ENCODE data around the gene ZNRD2.

Gene ZNRD2

DNA sequence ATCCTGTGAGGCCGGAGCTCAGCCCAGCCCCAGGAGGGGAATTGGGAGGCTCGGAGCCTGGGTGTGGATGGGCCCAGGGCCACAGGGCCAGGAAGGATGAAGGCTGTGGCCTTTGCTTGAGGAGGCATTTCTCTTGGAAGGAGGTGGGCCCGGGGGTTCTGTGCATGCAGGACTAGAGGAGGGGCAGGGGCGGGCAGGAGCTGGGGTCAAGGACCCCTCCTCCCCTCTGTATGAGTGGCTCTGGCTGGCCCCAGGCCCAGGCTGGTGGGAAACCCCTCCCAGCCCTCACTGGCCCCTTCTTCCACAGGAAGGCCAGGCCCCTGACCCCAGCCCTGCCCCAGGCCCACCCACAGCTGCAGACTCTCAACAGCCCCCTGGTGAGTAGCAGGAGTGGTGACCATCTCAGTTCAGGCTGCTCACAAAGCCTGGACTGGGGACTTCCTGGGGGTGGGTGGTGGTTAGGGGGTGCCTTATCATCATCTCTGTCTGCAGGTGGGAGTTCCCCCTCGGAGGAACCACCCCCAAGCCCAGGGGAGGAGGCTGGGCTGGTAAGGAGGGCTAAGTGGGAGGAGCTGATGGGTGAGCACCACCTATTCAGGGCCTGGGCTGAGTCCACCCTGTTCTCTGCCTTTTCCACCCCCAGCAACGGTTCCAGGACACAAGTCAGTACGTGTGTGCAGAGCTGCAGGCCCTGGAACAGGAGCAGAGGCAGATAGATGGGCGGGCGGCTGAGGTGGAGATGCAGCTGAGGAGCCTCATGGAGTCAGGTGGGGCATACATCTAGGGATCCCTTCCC, 19.4 kb downstream of the ZNRD2 start:
- DNase-seq, result no peak

DNA sequence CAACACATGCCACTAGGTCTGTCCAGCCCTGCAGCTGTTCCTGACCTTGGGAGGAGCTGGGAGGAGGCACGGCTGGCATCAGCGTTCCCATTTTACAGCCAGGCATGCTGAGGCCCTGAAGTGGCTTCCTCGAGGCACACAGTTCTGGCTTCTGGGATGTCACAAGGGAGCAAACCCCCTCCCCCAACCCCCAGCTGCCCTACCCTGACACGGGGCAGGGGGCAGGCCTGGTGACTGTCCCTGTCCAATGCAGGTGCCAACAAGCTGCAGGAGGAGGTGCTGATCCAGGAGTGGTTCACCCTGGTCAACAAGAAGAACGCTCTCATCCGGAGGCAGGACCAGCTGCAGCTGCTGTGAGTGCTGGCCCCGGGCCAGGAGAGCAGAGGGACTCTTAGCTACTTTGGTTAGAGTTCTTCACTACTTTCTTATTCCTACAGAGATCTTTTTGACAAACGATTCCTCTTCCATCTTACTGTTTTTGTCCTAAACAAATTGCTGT, 20.0 kb downstream of the ZNRD2 start:
- DNase-seq, result no peak

DNA sequence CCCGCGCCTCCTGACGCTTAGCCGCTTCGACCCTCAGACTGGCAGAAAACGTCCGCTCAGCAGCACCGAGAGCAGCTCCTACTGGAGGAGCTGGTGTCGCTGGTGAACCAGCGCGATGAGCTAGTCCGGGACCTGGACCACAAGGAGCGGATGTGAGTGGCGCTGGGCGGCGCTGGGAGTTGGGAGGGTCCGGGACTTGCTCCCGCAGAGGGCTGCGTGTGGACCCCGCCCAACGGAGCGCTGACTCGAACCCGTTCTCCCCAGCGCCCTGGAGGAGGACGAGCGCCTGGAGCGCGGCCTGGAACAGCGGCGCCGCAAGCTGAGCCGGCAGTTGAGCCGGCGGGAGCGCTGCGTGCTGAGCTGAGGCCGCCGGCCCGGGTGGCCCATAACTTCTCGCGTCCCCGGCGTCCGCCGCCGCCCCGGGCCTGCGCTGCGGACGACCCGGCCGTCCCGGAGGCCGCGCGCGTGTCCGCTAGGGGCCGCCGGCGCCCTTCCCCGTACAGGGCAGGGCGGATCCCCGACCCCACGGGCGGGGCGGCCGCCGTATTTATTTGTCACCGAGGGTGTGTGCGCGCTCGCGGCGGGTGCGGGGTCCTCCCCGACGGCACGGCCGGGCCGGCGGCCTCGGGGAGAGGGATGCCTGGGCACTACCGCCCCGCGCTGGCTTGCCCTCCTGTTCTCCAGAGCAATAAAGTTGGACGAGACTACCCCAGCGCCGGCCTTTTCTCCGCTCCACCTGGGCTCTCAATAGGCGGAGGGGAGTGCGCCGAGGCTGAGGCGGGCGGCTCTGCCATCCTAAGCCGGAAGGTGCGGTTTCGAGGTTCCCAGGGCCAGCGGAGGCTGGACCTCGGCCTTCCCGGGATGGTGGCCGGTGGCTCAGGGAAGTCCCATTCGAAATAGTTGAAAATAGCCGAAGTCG, 21.9 kb downstream of the ZNRD2 start:
- DNase-seq, result no peak

DNA sequence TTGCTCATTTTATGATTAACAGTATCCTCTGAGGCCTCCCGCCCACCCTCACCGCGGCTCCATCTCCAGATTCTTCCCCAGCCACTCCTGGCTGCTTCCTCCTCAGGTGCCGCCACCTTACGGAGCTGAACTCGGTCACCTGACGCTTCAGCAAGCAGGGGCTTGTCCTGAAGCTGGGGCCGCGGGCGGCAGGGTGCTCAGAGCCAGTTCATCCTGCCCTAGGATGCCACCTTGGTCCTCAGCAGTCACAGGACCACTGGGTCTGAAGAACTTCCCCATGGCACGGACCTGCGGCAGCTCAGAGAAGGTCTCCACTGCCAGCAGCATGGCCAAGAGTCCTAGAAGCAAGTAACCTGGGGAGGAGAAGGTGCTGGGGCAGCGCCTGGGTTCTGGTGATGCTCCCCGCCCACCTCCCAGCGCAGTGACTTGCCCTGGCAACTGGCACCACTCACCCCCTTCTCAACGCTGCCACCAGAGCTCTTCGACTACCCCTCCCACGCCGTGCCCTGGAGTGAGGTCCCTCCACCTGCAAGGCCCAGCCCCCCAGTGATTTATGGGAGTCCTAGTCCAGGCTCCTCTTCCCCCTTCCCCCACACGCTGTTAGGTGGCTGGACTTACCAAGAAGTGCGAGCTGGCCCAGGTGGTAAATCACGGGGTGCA, 22.7 kb downstream of the ZNRD2 start:
- no peak for DNase-seq

DNA sequence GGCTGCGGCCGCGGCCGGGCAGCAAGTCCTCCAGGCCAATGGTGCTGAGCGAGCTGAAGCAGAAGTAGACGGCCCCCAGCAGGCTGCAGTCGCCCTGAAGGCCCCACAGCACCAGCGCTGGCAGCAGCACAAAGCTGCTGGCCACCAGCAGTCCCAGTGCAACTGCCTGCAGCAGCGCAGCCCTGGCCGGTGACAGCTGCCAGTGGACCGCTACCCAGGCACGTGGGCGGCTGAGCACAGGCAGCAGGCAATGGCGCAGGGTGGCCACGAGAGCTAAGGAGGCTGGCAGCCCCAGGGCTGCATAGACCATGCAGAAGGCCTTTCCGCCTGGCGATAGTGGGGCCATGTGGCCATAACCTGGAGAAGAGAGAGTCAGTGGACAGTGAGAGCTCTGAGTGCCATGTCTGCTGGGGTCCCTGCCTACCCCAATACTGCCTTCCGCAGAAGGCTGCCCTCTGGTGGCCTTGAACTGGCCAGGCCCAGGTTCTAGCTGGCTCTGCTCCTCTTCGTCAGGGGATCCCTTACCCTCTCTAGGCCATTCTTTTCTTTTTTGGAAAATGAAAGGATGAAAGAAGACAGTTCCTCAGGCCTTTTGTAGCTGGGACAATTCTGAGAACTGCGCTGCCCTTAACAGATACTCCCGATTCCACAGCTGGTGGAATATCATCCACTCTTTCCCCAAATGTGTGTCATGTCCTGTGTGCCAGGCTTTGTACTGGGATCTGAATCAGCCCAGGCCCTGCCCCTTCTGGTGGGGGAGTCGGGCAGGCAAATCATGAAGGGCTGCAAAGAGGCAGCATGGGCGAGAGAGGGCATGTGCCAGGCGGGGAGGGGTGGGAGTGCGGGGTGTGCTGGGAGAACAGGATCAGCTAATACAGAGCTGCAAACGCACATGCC, 23.5 kb downstream of the ZNRD2 start:
- DNase-seq, result no peak

DNA sequence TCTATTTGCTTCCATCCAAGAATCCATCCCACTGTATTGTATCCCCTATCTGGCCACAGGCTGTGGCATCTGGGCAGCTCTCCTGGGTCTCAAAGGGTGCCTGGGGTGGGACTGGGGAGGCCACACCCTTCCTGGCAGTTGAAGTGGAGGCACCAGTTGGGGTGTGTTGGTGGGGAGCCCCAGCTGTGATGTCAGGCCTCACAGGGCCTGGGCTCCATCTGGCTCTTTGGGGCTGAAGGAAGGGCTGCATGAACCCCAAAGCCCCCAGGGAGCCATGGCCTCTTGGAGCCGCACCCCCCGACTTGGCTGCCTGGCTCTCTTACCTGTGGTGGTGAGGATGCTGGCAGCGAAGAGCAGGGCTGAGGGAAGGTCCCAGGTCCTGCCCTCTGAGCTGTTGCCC, 24.9 kb downstream of the ZNRD2 start:
- no peak for DNase-seq

DNA sequence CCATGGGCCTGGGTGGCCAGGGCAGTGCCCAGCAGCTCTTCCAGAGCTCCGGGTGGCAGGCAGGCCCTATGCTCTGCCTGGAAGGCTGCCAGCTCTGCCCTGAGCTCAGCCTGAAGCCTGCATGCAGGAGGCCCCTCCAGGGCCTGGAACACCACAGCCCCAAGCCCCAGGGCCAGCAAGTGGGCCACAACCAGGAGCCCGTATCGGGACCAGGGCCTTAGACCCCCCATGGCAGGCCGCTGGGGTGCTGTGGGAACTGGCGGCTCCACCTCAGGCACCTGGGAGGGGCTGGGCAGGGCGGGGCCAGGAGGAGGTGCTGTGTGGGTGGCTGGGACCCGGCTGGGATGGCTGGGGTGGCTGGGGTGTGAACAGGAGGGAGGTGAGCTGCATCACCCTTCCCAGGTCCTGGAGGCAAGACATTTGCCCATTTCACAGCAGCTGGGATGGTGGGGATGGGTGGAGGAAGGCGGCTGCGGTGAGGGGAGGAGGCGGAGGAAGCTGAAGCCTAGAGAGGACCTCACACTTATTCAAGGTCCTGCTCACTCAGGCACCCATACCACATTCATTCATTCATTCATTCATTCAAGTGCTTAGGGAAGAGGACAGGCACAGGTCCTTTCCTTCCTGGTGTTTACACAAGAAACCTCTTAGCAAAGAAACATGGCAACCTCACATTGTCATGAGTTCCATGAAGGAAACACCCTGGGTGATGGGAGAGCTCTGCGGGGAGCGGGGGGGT, 25.4 kb downstream of the ZNRD2 start, which contains the start of gene KCNK7:
Gene KCNK7 (minus strand): TSS at position 258 of the 739 bp plus-strand sequence. CDS start 28 bp downstream, at position 230.
- DNase-seq, result no peak

DNA sequence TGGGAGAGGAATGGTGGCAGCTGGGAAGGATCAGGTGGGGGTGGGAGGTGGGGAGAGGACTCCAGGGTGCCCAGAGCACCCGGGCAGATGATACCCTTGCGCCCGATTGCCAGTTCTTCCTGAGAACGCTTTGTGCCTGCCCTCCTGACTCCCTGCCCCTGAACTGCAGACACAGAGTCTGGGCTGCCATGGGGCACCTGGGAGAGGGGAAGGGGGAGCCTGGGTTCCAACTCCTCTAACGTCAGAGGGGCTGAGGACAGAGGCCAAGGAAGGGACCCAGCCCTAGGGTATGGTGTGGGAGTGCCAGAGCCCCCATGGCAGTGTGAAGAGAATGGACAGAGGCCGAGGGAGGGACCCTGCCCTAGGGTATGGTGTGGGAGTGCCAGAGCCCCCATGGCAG, 26.2 kb downstream of the ZNRD2 start:
- DNase-seq, result no peak

DNA sequence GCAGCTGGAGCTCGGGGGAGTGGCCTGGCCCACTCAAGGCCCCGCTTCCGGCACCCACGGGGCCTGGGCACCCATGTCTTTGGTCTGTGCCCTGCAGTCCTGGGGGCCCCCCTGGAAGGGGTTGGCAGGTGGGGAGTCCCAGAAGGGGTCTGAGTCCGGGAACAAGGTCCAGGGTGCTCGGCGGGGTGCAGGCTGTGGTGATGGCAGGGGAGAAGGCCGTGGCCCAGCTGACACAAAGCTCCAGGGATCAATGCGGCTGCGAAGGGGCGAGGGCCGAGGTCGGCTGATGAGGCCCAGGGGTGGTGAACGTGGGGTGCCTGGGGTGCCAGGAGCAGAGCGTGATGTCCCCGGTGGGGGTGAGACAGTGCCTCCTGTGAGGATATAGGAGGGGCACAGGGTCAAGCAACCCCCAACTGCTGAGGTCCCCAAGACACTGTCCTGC, 28.0 kb downstream of the ZNRD2 start:
- no peak for DNase-seq

DNA sequence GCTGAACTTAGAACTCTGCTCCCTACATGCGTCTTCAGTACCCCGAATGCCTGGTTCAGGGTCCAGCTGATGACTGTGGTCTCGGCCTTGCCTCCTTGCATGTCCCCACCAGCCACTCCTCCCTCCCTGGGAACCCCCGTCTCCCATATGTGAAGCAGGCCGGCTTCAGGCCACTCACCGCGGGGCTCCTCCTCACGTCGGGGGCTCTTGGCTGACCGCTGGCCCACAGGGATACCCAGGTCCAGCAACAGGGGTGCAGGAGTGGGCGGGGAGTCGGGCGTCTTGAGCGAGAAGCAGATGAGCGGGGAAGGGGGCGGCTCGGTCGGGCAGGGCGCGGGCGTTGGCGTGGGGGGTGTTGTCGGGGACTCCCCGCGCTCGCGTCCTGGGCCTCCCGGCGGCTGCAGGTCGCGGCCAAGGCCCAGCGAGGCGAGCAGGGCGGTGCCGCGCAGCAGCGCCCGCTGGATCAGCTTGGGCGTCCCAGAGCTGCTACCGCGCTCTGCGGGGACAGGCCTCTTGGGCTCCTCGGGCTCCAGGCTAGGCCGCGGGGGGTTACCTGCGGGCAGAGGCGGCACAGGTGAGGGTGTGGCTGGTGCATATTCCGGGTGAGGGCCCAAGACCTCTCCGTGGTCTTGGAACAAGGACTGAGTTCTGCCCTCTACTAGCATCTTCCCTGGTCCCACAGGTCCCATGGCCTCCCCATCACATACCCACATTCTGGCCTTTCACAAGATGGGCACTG, 29.1 kb downstream of the ZNRD2 start:
- DNase-seq, result no peak

DNA sequence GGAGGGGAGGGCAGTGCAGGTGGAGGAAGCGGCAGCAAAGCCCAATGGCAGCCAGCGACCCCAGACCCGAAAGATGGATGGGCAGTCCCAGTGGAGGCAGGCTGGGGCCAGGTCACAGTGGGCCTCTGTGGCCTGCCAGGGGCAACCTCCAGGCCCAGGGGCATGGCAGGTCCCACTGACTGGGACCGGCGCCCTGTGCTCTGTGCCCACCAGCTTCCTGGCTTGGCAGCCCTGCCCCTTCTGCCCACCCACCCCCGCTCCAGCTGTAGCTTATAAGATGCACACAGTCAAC, 29.6 kb downstream of the ZNRD2 start:
- DNase-seq, result no peak

DNA sequence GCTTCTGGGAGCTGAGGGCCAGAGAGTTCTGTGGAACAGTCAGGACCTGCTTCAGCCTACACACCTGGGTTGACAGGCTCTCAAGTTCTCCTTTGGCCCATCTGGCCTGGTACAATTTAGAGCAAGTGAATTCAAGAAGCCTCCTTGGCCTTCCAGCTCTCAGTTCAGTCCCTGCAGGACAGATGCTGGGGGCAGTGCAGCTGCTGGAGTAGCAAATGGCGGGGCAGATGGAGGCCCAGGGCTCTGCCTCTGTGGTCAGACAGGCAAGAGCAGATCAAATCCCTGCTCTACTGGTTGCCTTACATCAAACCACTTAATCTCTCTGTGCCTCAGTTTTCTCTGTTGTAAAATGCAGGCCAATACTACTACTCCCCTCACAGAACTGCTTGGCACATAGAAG, 34.0 kb downstream of the ZNRD2 start:
- DNase-seq, result no peak

DNA sequence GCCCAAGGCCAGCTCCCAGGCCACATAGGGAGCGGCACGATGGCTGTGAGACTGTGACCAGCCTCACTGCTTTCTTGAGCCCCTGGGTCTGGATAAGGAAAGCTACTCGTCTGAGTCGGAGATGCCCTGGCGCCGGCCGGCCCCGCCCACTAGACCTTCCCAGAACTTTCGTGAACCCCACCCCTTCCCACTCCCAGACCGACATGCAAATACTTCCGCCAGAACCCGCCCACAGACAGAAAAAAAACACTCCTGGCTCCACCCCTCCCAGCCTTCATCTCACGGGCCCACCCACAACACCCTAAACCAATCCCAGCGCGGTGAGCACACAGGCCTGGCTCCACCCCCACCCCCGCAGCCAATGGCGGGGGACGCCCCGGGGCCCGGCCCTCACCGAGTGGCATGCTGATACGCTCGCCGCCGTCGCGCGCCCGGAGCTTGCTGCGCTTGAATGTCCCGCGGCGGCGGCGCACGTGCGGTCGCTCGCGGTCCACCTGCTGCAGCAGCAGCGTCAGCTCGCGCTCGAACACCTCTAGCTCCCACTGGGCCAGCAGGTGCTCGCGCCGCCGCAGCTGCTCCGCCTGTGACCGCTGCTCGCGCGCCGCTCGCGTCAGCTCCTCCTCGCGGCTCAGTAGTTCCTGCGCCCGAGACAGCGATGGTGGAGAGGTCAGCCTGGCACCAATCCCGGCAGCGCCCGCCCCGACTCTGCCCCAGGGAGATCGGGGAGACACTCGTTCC, 36.8 kb downstream of the ZNRD2 start:
- DNase-seq, result peak; percentile 90

DNA sequence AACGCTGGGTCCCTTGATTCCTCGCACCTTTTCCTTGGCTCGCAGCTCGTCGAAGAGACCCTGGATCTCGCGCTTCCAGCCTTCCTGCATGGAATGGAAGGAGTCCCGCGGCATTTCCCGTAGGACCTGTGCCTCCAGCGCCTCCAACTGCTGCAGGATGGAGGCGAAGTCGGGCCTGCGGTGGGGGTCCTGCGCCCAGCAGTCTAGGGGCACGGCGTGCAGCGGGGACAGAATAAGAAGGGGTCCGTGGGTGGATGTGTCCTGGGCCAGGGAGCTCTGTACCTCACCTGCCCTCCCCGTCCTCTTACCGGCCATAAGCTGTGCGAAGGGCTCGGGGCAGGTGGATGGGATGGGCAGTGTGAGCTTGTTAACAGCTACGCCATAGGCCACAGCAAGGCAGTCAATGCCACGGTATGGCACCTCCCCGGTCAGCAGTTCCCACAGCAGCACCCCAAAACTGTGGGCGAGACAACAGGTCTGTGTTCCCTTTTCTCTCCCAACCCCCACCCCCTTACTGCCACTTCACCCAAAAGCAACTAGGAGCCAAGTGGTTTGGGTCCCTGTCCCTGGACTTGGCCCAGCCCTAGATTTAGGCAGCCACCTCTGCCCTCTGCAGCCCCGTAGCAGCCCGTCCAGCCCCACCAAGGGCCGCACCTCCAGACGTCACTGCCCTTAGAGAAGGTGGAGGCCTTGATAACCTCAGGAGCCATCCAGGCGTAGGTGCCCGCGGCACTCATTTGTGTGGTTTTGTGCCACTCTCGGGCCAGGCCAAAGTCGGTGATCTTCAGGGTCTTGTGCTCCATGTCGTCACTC, 37.5 kb downstream of the ZNRD2 start:
- no peak for DNase-seq

DNA sequence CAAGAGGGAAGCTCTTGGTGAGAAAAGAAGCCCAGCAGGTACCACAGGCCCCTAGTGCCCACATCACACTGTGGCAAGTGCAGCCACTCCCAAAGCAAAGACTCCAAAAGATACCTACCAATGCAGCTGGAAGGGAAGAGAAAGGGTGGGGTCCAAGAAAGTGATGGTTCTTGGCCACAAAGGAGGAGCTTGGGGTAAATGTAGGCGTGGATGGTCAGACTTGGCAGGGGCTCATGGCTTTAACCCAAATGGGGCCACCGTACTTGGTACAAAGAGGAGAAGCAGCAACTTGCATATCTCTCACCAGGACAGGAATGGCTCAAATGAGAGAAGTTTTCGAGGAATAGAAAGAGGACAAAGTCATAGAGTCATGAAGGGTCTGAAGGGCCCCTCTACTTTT, 39.0 kb downstream of the ZNRD2 start:
- DNase-seq, result no peak

DNA sequence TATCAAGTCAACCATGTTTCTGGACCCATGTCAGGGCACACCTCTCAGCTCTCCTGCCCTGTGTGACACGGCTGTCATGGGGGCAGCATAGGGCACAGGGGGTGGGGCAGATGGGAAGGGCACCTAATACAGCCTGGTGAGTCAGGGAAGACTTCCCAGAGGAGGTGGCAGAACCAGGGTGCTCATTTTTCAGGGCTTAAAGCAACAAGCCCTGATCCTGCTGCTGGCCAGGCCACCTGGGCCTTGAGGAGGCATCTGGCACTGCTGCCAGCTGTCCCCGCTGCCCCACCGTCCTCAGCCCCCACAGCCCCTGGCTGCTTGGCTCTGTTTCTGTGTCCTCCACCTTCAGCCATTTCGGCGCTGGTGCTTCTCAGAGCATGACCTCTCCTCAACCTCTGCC, 39.4 kb downstream of the ZNRD2 start:
- no peak for DNase-seq

DNA sequence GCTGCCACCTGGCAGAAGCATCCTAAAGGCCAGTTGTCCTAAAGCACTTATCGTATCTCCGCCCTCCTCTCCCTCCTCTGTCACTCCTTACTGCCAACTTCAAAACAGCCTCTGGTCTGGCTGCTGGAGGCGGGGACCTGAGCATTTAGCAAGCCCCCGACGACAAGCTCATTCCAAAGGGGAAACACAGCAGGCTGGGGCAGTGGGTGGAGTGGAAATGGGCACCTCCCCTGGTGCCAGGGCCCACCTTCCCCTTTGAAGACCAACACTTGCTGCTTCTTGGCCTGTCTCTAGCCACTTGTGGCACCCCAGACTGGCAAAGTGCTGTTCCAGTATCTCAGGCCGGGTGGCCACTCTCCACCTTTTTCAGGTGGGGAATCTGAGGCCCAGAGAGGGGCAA, 40.1 kb downstream of the ZNRD2 start:
- DNase-seq, result no peak

DNA sequence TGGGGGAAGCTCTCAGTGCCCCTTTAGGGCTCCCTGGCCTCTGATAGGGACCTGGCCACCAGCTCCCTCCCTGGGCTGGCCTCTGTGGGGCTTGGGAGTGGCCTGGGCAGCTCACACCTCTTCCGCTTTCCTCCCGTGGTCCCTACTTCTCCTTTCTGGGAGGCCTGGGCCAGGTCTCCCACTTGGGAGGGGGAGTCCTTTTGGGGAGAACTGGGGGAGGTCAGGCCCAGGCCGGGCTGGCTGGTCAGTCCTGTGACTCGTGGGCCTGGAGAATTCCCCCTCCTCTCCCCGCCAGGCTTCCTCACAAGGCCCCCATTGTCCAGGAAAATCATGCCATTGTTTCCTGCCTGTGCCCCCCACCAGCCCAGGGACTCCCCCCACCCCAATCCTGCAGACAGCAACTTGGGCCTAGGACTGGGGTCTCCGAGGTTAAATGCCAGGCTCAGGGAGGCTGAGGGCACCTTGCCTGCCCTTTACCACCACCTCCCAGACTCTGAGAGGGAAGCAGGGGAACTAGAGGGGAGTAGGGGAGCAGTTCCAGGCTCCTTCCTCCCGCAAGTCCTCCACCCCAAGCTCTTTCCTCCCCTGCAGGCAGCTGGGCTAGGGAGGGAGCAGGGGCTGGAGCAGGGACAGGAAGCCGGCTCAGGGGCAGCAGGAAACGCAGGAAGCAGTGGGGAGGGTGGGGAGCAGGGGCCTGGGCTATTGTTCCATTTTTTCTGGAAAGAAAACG, 40.9 kb downstream of the ZNRD2 start:
- DNase-seq, result peak; percentile 21
